Gastroesophageal sphincter (tissue), 4 donors: ENCODE data around the gene NDFIP1. TPM values are rescaled to one million over a fixed set of nuclear protein-coding genes. Genes with fewer than 3 reads are reported as not detected.

Source experiments
- ATAC-seq: fragments of 150-250 bp; one replicate; pipeline ENCODE4 v1.9.1; 2016; ENCODE audit warnings: mild to moderate bottlenecking, moderate library complexity
- H3K27ac ChIP-seq, 4 donors: fragments of 200-600 bp; sonication (generic) in 3 of 4; 1 replicate in 3 of 4; 2 replicates in 1 of 4; pipeline ENCODE4 v1.5.1; 2016 to 2019
- H3K27me3 ChIP-seq: fragments of 200-600 bp; sonication (generic); one replicate; pipeline ENCODE4 v1.5.1; 2019
- H3K36me3 ChIP-seq, 2 donors: fragments of 200-600 bp; sonication (generic); one replicate each; pipeline ENCODE4 v1.5.1; 2019; ENCODE audit warnings: control low read depth in 1 of 2
- H3K4me1 ChIP-seq, 3 donors: fragments of 200-600 bp; sonication (generic); 1 replicate in 2 of 3; 2 replicates in 1 of 3; pipeline ENCODE4 v1.5.1; 2016 to 2019; ENCODE audit warnings: control low read depth in 2 of 3
- H3K4me3 ChIP-seq, 2 donors: fragments of 200-600 bp; sonication (generic); one replicate each; pipeline ENCODE4 v1.5.1; 2019; ENCODE audit warnings: mild to moderate bottlenecking in 1 of 2, moderate library complexity in 1 of 2
- H3K9me3 ChIP-seq, 3 donors: fragments of 200-600 bp; sonication (generic); one replicate each; pipeline ENCODE4 v1.5.1; 2017 to 2019; ENCODE audit warnings: control low read depth in 2 of 3
- CTCF ChIP-seq, 4 experiments: fragments of 200-600 bp in 2 of 4; fragments of 450-650 bp in 2 of 4; sonication (generic) in 1 of 4; IDR thresholded peaks; one replicate each; pipeline ENCODE4 v1.5.1; 2017 to 2019; ENCODE audit warnings: antibody characterized with exemption in 4 of 4, mild to moderate bottlenecking in 2 of 4, moderate library complexity in 2 of 4
- EP300 ChIP-seq: sonication (generic); formaldehyde crosslinking; IDR thresholded peaks from one replicate; pipeline ENCODE4 v1.6.1; 2017; ENCODE audit warnings: antibody characterized with exemption, mild to moderate bottlenecking
- POLR2A ChIP-seq, 2 donors: fragments of 450-650 bp; IDR thresholded peaks; one replicate each; pipeline ENCODE4 v1.6.1; 2017; ENCODE audit warnings: antibody characterized with exemption in 2 of 2, mild to moderate bottlenecking in 2 of 2, moderate library complexity in 1 of 2
- POLR2AphosphoS5 ChIP-seq: sonication (generic); formaldehyde crosslinking; IDR thresholded peaks from one replicate; pipeline ENCODE4 v1.6.1; 2017; ENCODE audit warnings: antibody characterized with exemption
- whole genome bisulfite sequencing, 2 donors: methylation state at CpG; one replicate each; pipeline ENCODE4 v1.1.5; 2018; ENCODE audit warnings: low coverage in 1 of 2; 5-methylcytosine and 5-hydroxymethylcytosine counted together
- total RNA-seq, 4 donors: library from RNA; depleted of rRNA; stranded (reverse); fragments of >200 nt; gene quantifications; one replicate each; pipeline ENCODE4 v1.1.0, GENCODE V29; 2016

NDFIP1 gene
- total RNA-seq, 4 donors from 2014 or later, result 62.4 to 86.7 (median 81.6) TPM

- ATAC-seq, result no peak
- no peak overlapping the region for H3K4me3 ChIP-seq
- peaks cover 4 to 29% of the 10 kb centered on the region in 2 donors for H3K36me3 ChIP-seq
- no peak for TF ChIP-seq CTCF (IDR thresholded peaks at IDR 0.05)
- no peak for TF ChIP-seq POLR2AphosphoS5
- TF ChIP-seq POLR2A (IDR thresholded peaks at IDR 0.05), result no peak
- TF ChIP-seq EP300, result no peak
- no peak overlapping the region for H3K27ac ChIP-seq
- H3K9me3 ChIP-seq, result no peaks in the 10 kb centered on the region
- no peaks in the 10 kb centered on the region for H3K27me3 ChIP-seq
- 73 to 77% methylated on average over 10 to 11 of the region's 11 CpGs for WGBS, 2 donors
- H3K4me1 ChIP-seq, result peaks cover 0 to 34% (median 3%) of the 10 kb centered on the region in 3 donors
Measured at GRCh38 chr5:142129446-142130066, 21.0 kb downstream of the NDFIP1 start.

DNA sequence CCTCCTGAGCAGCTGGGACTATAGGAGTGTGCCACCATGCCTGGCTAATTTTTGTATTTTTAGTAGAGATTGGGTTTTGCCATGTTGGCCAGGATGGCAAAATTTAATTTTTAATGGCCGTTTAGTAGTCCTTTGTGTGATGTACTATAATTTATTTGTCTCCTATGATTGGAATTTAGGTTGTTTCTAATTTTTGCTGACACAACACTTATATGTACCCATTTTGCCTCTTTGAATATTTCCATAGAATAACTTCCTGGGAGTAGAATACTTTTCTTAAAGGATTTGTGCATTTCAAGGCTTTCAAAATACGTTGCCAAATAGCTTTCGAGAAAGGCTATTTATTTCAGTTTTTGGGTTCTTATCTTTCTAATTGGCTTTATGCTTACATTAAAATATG, 22.8 kb downstream of the NDFIP1 start:
- ATAC-seq, result no peak
- WGBS, 2 donors, result 90 to 93% methylated on average over 3 of the region's 3 CpGs
- TF ChIP-seq EP300 (no peak), CTCF (IDR thresholded peaks at IDR 0.05) (no peak), POLR2AphosphoS5 (no peak), POLR2A (IDR thresholded peaks at IDR 0.05) (no peak)

GRCh38 chr5:142132916-142133315, 24.3 kb downstream of the NDFIP1 start:
- ATAC-seq, result no peak
- peaks cover 4 to 59% of the 10 kb centered on the region in 2 donors for H3K36me3 ChIP-seq
- peaks cover 0 to 24% (median 3%) of the 10 kb centered on the region in 3 donors for H3K4me1 ChIP-seq
- H3K4me3 ChIP-seq, result no peak overlapping the region
- WGBS, 2 donors, result 90 to 97% methylated on average over 3 of the region's 3 CpGs
- no peaks in the 10 kb centered on the region for H3K9me3 ChIP-seq
- no peak for TF ChIP-seq POLR2A (IDR thresholded peaks at IDR 0.05)
- no peak for TF ChIP-seq CTCF (IDR thresholded peaks at IDR 0.05)
- TF ChIP-seq POLR2AphosphoS5, result no peak
- TF ChIP-seq EP300, result no peak
- H3K27ac ChIP-seq, result no peak overlapping the region
- H3K27me3 ChIP-seq, result no peaks in the 10 kb centered on the region

More for the DNA sequence above, 22.8 kb downstream of the NDFIP1 start:
- H3K4me1 ChIP-seq, result peaks cover 0 to 34% (median 3%) of the 10 kb centered on the region in 3 donors
- H3K36me3 ChIP-seq, result peaks cover 4 to 44% of the 10 kb centered on the region in 2 donors
- H3K4me3 ChIP-seq, result no peak overlapping the region
- H3K9me3 ChIP-seq, result no peaks in the 10 kb centered on the region
- no peaks in the 10 kb centered on the region for H3K27me3 ChIP-seq
- H3K27ac ChIP-seq, result no peak overlapping the region

DNA sequence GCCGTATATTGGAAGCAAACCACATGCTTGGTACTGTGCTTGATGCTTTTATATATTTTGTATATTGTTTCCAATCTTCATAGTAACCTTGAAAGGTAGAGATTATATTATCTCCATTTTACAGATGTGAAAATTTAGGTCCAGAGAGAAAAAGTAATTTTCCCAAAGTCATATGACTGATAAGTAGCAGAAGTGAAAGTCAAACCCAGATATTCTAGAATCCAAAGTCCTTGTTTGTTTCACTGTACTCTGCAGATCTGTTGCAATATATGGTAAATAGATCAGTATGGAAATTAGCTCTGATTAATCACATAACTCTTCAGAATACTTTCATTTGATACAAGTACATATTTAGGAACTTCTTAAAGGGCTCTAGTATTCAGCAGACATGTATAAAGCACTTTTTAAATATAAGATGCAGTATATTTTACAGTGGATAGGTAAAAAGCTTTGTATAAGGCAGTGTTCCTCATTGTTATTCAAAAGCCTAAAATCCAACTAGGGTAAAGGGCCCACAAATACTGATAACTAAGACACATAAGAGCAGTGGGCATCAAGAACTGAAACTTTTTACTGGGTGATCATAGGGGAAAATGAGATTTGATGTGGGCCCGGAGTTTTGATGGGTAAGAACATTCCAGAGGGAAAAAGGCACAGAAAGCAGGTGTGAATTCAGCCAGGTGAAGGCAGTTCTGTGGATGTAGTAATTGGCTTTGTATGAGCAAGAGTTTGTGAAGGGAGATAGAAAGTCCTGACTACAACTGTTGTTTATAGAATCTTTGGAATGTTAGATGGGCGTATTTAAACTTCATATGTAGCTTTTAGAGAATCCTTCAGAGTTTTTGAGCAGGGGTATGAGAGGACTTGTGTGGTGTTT, 25.0 kb downstream of the NDFIP1 start:
- H3K4me1 ChIP-seq, result peaks cover 0 to 18% (median 3%) of the 10 kb centered on the region in 3 donors
- ATAC-seq, result no peak
- peaks cover 4 to 66% of the 10 kb centered on the region in 2 donors for H3K36me3 ChIP-seq
- no peak for TF ChIP-seq CTCF (IDR thresholded peaks at IDR 0.05)
- no peak for TF ChIP-seq POLR2AphosphoS5
- no peak for TF ChIP-seq POLR2A (IDR thresholded peaks at IDR 0.05)
- TF ChIP-seq EP300, result no peak
- H3K9me3 ChIP-seq, result no peaks in the 10 kb centered on the region
- 82 to 83% methylated on average over 3 of the region's 3 CpGs for WGBS, 2 donors
- H3K27me3 ChIP-seq, result no peaks in the 10 kb centered on the region
- no peak overlapping the region for H3K4me3 ChIP-seq
- H3K27ac ChIP-seq, result no peak overlapping the region
